ENCODE results near the gene C1orf21.

C1orf21 gene

GRCh38 chr1:184479435-184480167, 92.8 kb downstream of the C1orf21 start:
- Histone ChIP-seq H3K9me3 (ENCODE audit: insufficient read depth, low read depth, low read length) (no peaks in the 10 kb centered on the region), H3K4me3 (ENCODE audit: low read length) (peak overlapping the region; percentile 1; the same call in 1 of the 2 replicates), H3K27me3 (ENCODE audit: insufficient read depth, low read length) (no peaks in the 10 kb centered on the region), H3K36me3 (ENCODE audit: insufficient read depth, low read depth, low read length) (peaks cover 13% of the 10 kb centered on the region; the same call in 1 of the 2 replicates), H3K9ac (ENCODE audit: low read depth, low read length) (no peak overlapping the region), H3K27ac (ENCODE audit: low read length) (no peak overlapping the region), H3K4me1 (ENCODE audit: insufficient read depth, low read length) (peaks cover 32% of the 10 kb centered on the region)

DNA sequence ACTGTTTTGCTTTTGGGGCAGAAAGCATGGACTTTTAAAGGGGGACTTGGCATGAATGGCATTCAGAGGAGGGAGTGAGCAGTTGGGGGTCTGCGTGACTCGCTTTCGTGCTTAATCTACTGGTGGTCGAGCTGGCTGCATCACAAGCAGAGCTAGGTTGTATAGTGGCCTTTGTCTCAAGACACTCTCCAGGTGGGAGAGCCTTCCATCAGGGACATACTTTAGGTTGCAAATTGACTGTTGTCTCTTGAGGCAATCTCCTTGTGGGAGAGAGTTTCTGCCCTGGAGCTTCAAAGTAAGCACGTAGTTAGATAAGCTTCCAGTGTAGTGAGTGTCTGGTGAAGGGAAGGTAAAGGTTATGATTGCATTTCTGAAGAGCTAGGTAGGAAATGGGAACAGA, 93.9 kb downstream of the C1orf21 start:
- Histone ChIP-seq H3K9me3 (ENCODE audit: insufficient read depth, low read depth, low read length) (no peaks in the 10 kb centered on the region), H3K27ac (ENCODE audit: low read length) (no peak overlapping the region), H3K4me1 (ENCODE audit: insufficient read depth, low read length) (peaks cover 32% of the 10 kb centered on the region), H3K9ac (ENCODE audit: low read depth, low read length) (peak overlapping the region; percentile 6; the same call in 1 of the 2 replicates), H3K36me3 (ENCODE audit: insufficient read depth, low read depth, low read length) (peaks cover 13% of the 10 kb centered on the region; the same call in 1 of the 2 replicates), H3K4me3 (ENCODE audit: low read length) (peak overlapping the region; percentile 1; the same call in 1 of the 2 replicates), H3K27me3 (ENCODE audit: insufficient read depth, low read length) (no peaks in the 10 kb centered on the region)

- Histone ChIP-seq H3K27me3 (ENCODE audit: insufficient read depth, low read length) (no peaks in the 10 kb centered on the region), H3K4me3 (ENCODE audit: low read length) (no peak overlapping the region), H3K9me3 (ENCODE audit: insufficient read depth, low read depth, low read length) (no peaks in the 10 kb centered on the region), H3K9ac (ENCODE audit: low read depth, low read length) (no peak overlapping the region), H3K4me1 (ENCODE audit: insufficient read depth, low read length) (peaks cover 39% of the 10 kb centered on the region), H3K27ac (ENCODE audit: low read length) (peak overlapping the region; percentile 26), H3K36me3 (ENCODE audit: insufficient read depth, low read depth, low read length) (peaks cover 13% of the 10 kb centered on the region; the same call in 1 of the 2 replicates)
Measured at GRCh38 chr1:184482136-184482535, 95.3 kb downstream of the C1orf21 start.

DNA sequence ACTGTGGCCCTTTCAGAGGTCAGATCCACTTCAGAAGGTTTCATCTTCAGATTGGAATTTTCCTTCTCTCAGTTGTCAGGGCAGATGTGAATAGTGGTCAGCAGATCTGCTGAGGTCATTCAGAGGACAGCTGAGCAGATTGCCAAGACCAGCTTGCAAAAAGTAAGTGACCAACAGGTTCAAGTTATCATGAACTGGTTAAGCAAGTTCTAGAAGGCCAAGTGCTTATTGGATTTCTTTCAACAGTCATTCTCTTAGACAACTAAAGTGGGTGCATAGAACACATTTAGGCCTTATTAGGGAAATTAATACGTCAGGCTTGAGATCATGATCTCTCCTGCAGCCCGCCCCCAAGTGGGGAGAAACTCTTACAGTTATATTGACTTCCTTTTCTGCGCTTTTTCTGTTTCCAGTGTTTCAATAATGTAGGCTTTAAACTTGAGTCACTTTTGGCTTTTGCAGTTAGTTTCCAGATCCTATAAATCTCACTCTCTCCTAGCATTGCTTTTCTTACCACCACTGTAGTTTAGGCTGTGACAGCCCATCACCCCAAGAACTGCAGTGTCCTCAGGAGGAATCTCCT, 96.4 kb downstream of the C1orf21 start:
- Histone ChIP-seq H3K36me3 (ENCODE audit: insufficient read depth, low read depth, low read length) (peaks cover 8% of the 10 kb centered on the region; the same call in 1 of the 2 replicates), H3K27me3 (ENCODE audit: insufficient read depth, low read length) (no peaks in the 10 kb centered on the region), H3K4me1 (ENCODE audit: insufficient read depth, low read length) (peaks cover 44% of the 10 kb centered on the region), H3K27ac (ENCODE audit: low read length) (peak overlapping the region; percentile 26), H3K9me3 (ENCODE audit: insufficient read depth, low read depth, low read length) (no peaks in the 10 kb centered on the region), H3K9ac (ENCODE audit: low read depth, low read length) (no peak overlapping the region), H3K4me3 (ENCODE audit: low read length) (no peak overlapping the region)

- Histone ChIP-seq H3K27ac (ENCODE audit: low read length) (no peak overlapping the region), H3K9ac (ENCODE audit: low read depth, low read length) (no peak overlapping the region), H3K9me3 (ENCODE audit: insufficient read depth, low read depth, low read length) (no peaks in the 10 kb centered on the region), H3K36me3 (ENCODE audit: insufficient read depth, low read depth, low read length) (0 out of 2 replicates have a peak, but pooled peaks cover 4% of the 10 kb centered on the region), H3K27me3 (ENCODE audit: insufficient read depth, low read length) (no peaks in the 10 kb centered on the region), H3K4me1 (ENCODE audit: insufficient read depth, low read length) (peaks cover 32% of the 10 kb centered on the region), H3K4me3 (ENCODE audit: low read length) (no peak overlapping the region)
Measured at GRCh38 chr1:184485751-184486723, 99.2 kb downstream of the C1orf21 start.

- H3K27me3 ChIP-seq (ENCODE audit: insufficient read depth, low read length), result no peaks in the 10 kb centered on the region
- no peaks in the 10 kb centered on the region for H3K9me3 ChIP-seq (ENCODE audit: insufficient read depth, low read depth, low read length)
- no peak overlapping the region for H3K4me3 ChIP-seq (ENCODE audit: low read length)
- no peak overlapping the region for H3K9ac ChIP-seq (ENCODE audit: low read depth, low read length)
- no peak overlapping the region for H3K27ac ChIP-seq (ENCODE audit: low read length)
- 0 out of 2 replicates have a peak, but pooled peaks cover 4% of the 10 kb centered on the region for H3K36me3 ChIP-seq (ENCODE audit: insufficient read depth, low read depth, low read length)
- peaks cover 28% of the 10 kb centered on the region for H3K4me1 ChIP-seq (ENCODE audit: insufficient read depth, low read length)
Measured at GRCh38 chr1:184486761-184487445, 100.1 kb downstream of the C1orf21 start.

- Histone ChIP-seq H3K9me3 (ENCODE audit: insufficient read depth, low read depth, low read length) (no peaks in the 10 kb centered on the region), H3K4me3 (ENCODE audit: low read length) (no peak overlapping the region), H3K36me3 (ENCODE audit: insufficient read depth, low read depth, low read length) (0 out of 2 replicates have a peak, but pooled peaks cover 4% of the 10 kb centered on the region), H3K4me1 (ENCODE audit: insufficient read depth, low read length) (peaks cover 32% of the 10 kb centered on the region; the same call in 1 of the 2 replicates), H3K27ac (ENCODE audit: low read length) (no peak overlapping the region), H3K27me3 (ENCODE audit: insufficient read depth, low read length) (no peaks in the 10 kb centered on the region), H3K9ac (ENCODE audit: low read depth, low read length) (no peak overlapping the region)
Measured at GRCh38 chr1:184487531-184488193, 100.8 kb downstream of the C1orf21 start.

DNA sequence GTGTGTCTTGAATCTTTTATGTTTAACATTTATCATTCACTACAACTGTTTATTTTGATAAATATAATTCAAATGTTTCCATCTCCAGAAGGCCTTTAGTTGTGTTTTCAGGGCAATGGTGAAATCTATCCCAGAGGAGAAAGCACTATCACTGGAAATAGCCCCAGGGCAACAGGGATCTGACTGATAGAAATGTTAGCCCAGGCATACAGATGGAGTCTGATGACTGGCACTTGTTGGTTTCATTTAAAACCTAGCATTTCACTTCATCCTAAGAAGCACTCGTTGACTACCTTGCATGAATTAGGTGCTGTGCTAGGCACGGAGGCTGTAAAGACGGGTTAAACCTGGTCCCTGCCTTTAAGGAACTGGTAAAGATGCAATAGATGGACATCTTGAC, 103.1 kb downstream of the C1orf21 start:
- Histone ChIP-seq H3K9ac (ENCODE audit: low read depth, low read length) (no peak overlapping the region), H3K36me3 (ENCODE audit: insufficient read depth, low read depth, low read length) (no peaks in the 10 kb centered on the region), H3K27ac (ENCODE audit: low read length) (no peak overlapping the region), H3K4me1 (ENCODE audit: insufficient read depth, low read length) (peaks cover 30% of the 10 kb centered on the region; the same call in 1 of the 2 replicates), H3K4me3 (ENCODE audit: low read length) (no peak overlapping the region), H3K27me3 (ENCODE audit: insufficient read depth, low read length) (no peaks in the 10 kb centered on the region), H3K9me3 (ENCODE audit: insufficient read depth, low read depth, low read length) (no peaks in the 10 kb centered on the region)

DNA sequence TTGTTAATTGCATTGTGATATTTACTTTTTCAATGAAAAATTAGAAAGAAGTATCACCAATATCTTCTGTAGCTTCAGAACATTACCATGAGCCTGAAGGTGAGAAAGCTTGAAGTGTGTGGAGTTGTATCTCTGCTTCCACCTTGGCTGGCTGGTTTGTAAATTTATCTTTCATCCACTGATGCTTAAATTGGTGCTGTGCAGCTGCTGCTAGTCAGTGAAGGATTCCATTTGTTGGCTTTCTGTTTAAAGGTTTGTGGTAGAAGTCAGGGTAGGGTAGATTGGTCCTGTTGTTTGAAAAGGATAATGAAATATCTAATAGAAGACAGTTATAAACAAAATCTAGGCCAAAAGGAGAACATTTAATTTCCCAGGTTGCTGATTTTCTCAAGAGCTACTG, 105.7 kb downstream of the C1orf21 start:
- Histone ChIP-seq H3K9me3 (ENCODE audit: insufficient read depth, low read depth, low read length) (no peaks in the 10 kb centered on the region), H3K9ac (ENCODE audit: low read depth, low read length) (no peak overlapping the region), H3K36me3 (ENCODE audit: insufficient read depth, low read depth, low read length) (no peaks in the 10 kb centered on the region), H3K27me3 (ENCODE audit: insufficient read depth, low read length) (no peaks in the 10 kb centered on the region), H3K27ac (ENCODE audit: low read length) (no peak overlapping the region), H3K4me3 (ENCODE audit: low read length) (no peak overlapping the region), H3K4me1 (ENCODE audit: insufficient read depth, low read length) (peaks cover 30% of the 10 kb centered on the region; the same call in 1 of the 2 replicates)

DNA sequence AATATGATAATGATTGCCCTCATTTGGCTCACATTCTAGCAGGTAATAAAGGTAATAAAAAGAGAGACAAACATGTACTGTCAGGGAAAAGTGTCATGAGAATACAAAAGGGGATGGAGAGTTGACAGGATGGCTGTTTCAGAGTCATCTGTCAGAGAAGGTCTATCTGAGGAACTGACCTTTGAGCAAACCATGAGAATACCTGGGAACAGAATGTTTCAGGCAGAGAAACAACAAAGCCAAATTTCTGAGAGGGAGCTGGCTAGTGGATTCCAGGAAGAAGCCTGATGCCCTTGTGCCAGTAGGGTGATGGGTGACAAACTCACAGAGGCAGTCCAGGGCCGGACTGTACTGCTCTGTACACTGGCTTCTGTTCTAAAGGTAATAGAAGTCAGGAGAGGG, 107.2 kb downstream of the C1orf21 start:
- no peak overlapping the region for H3K27ac ChIP-seq (ENCODE audit: low read length)
- H3K9ac ChIP-seq (ENCODE audit: low read depth, low read length), result no peak overlapping the region
- H3K4me1 ChIP-seq (ENCODE audit: insufficient read depth, low read length), result peaks cover 42% of the 10 kb centered on the region; the same call in 1 of the 2 replicates
- no peaks in the 10 kb centered on the region for H3K9me3 ChIP-seq (ENCODE audit: insufficient read depth, low read depth, low read length)
- no peaks in the 10 kb centered on the region for H3K36me3 ChIP-seq (ENCODE audit: insufficient read depth, low read depth, low read length)
- H3K27me3 ChIP-seq (ENCODE audit: insufficient read depth, low read length), result no peaks in the 10 kb centered on the region
- H3K4me3 ChIP-seq (ENCODE audit: low read length), result no peak overlapping the region

Measured in iPS-20b (cell line).